Measurements from ENCODE around the gene TWNK. TPM values are rescaled to one million over a fixed set of nuclear protein-coding genes. Genes with fewer than 3 reads are reported as not detected.

The TWNK gene
- 10 to 100 TPM; 11.0 to 29.0 (median 19.5) TPM for total RNA-seq
- polyA plus RNA-seq: 10 to 100 TPM; 14.7 to 23.8 (median 22.6) TPM
- long read RNA-seq, donor 1, transcript TWNK-201 (5 exons, 3,621 nt): major isoform, 16 of 26 reads
- long read RNA-seq, donor 1, partial matches to known transcripts: 3 of 26 reads
- long read RNA-seq, donor 1, other reads (novel, unspliced or antisense): 3 of 26 reads
- long read RNA-seq, donor 2, transcript TWNK-201 (5 exons, 3,621 nt): major isoform, 22 of 33 reads
- long read RNA-seq, donor 2, partial matches to known transcripts: 6 of 33 reads
- long read RNA-seq, donor 2, other reads (novel, unspliced or antisense): 0 of 33 reads

- TF ChIP-seq CTCF (IDR thresholded peaks at IDR 0.05): no peak
- WGBS, 3 donors: 0 to 1% (median 1%) methylated on average over 72 to 75 of the region's 75 CpGs
- Histone ChIP-seq H3K9me3 (no peaks in the 10 kb centered on the region), H3K27ac (peak within 1 kb of the TSS; percentile 80), H3K27me3 (ENCODE audit: insufficient read depth in 3 of 3, low read length in 2 of 3) (no peaks in the 10 kb centered on the region), H3K36me3 (ENCODE audit: insufficient read depth in 1 of 2, low read depth in 1 of 2) (peaks cover 0 to 75% of the 10 kb centered on the region in 2 donors), H3K4me1 (peaks cover 31% of the 10 kb centered on the region), H3K4me3 (peak within 1 kb of the TSS; percentile 76)
- DNase-seq (peak; percentile 85 to 93), ATAC-seq (peak; percentile 90 to 98 (median 92))
- intact Hi-C loops (cut with DNase I): no loop called here
These were observed at the start of gene TWNK, which contains the start of gene MRPL43 for GRCh38 chr10:100986952-100987684. Gene TWNK (plus strand): TSS chr10:100987543. CDS start chr10:100988211, 668 bp downstream. Gene MRPL43 (minus strand): TSS chr10:100987497. CDS start chr10:100987443, 54 bp downstream.

GRCh38 chr10:100939763-100940344 is 47.5 kb upstream of the TWNK start:
- H3K9me3 ChIP-seq: no peaks in the 10 kb centered on the region
- intact Hi-C loops (cut with DNase I): loop anchor here in 1 of 2 donors (10.0 kb wide), 1 partner anchor 865 kb away; no protein-coding TSS in a partner anchor
- no peaks in the 10 kb centered on the region for H3K4me1 ChIP-seq
- H3K27me3 ChIP-seq (ENCODE audit: insufficient read depth in 3 of 3, low read length in 2 of 3): no peaks in the 10 kb centered on the region
- DNase-seq: no peak
- H3K36me3 ChIP-seq (ENCODE audit: insufficient read depth in 1 of 2, low read depth in 1 of 2): peaks cover 3 to 94% of the 10 kb centered on the region in 2 donors
- H3K4me3 ChIP-seq: no peak overlapping the region
- no peak overlapping the region for H3K27ac ChIP-seq
- TF ChIP-seq CTCF (IDR thresholded peaks at IDR 0.05): no peak
- no peak for ATAC-seq

- Histone ChIP-seq H3K36me3 (ENCODE audit: insufficient read depth in 1 of 2, low read depth in 1 of 2) (peaks cover 3 to 98% of the 10 kb centered on the region in 2 donors), H3K27ac (no peak overlapping the region), H3K9me3 (no peaks in the 10 kb centered on the region), H3K27me3 (ENCODE audit: insufficient read depth in 3 of 3, low read length in 2 of 3) (no peaks in the 10 kb centered on the region), H3K4me3 (no peak overlapping the region), H3K4me1 (no peaks in the 10 kb centered on the region)
- ATAC-seq: no peak
- no peak for DNase-seq
- no peak for TF ChIP-seq CTCF (IDR thresholded peaks at IDR 0.05)
- intact Hi-C loops (cut with DNase I): no loop called here
- WGBS, 3 donors: 95 to 100% (median 97%) methylated on average over 3 of the region's 3 CpGs
These were observed 45.1 kb upstream of the TWNK start for GRCh38 chr10:100942229-100942628.

GRCh38 chr10:100943508-100943907 is 43.8 kb upstream of the TWNK start:
- Histone ChIP-seq H3K27ac (no peak overlapping the region), H3K27me3 (ENCODE audit: insufficient read depth in 3 of 3, low read length in 2 of 3) (no peaks in the 10 kb centered on the region), H3K36me3 (ENCODE audit: insufficient read depth in 1 of 2, low read depth in 1 of 2) (peaks cover 6 to 98% of the 10 kb centered on the region in 2 donors), H3K9me3 (no peaks in the 10 kb centered on the region), H3K4me3 (no peak overlapping the region), H3K4me1 (no peaks in the 10 kb centered on the region)
- ATAC-seq (no peak), DNase-seq (no peak)
- intact Hi-C loops (cut with DNase I): no loop called here
- TF ChIP-seq CTCF (IDR thresholded peaks at IDR 0.05): no peak

Data from psoas muscle (tissue), 8 donors.